ENCODE measurements around the gene ASIC2.

DNA sequence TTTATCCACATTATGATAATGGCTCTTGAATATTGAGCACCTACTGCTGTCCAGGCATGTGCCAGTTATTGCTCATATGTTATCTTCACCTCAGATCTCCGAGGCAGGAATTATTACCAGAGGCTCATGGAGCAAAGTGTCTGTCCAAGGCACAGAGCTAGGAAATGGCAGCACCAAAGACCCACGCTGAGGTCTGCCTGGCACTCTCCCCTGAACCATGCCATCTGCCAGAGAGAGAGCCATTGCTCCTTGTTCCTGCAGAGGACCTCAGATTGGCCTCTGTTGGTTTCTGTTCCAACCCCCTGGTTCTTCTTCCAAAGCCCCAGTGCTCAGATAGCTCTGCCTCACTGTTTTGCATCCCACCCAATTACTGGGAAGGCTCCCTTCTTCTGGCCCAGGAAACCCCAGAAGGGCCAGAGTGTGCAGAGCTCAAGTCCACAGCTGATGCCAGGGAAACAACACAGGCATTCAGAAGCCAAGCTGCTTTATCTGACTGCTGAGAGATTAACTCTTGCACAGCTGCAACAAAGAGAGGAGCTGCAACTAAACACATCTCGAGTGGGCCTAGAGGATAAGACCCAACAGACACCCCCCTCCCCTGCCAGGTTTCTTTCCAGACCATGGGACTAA, 5.9 kb downstream of the ASIC2 start:
- TF ChIP-seq, protein P1, sequence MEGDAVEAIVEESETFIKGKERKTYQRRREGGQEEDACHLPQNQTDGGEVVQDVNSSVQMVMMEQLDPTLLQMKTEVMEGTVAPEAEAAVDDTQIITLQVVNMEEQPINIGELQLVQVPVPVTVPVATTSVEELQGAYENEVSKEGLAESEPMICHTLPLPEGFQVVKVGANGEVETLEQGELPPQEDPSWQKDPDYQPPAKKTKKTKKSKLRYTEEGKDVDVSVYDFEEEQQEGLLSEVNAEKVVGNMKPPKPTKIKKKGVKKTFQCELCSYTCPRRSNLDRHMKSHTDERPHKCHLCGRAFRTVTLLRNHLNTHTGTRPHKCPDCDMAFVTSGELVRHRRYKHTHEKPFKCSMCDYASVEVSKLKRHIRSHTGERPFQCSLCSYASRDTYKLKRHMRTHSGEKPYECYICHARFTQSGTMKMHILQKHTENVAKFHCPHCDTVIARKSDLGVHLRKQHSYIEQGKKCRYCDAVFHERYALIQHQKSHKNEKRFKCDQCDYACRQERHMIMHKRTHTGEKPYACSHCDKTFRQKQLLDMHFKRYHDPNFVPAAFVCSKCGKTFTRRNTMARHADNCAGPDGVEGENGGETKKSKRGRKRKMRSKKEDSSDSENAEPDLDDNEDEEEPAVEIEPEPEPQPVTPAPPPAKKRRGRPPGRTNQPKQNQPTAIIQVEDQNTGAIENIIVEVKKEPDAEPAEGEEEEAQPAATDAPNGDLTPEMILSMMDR (IDR thresholded peaks at IDR 0.05) = no peak
- TF ChIP-seq EZH2 (IDR thresholded peaks at IDR 0.05; ENCODE audit: borderline replicate concordance, insufficient read depth, low read depth, low read length, poor library complexity, severe bottlenecking) = no peak
